NCI-H1930 (cell line): Measurements from ENCODE around the gene ATOH8.

Experiments
- DNase-seq, 2 experiments: peaks; one replicate each; lab custom pipeline; 2025; lab: John Stamatoyannopoulos, UW

Gene ATOH8

DNA sequence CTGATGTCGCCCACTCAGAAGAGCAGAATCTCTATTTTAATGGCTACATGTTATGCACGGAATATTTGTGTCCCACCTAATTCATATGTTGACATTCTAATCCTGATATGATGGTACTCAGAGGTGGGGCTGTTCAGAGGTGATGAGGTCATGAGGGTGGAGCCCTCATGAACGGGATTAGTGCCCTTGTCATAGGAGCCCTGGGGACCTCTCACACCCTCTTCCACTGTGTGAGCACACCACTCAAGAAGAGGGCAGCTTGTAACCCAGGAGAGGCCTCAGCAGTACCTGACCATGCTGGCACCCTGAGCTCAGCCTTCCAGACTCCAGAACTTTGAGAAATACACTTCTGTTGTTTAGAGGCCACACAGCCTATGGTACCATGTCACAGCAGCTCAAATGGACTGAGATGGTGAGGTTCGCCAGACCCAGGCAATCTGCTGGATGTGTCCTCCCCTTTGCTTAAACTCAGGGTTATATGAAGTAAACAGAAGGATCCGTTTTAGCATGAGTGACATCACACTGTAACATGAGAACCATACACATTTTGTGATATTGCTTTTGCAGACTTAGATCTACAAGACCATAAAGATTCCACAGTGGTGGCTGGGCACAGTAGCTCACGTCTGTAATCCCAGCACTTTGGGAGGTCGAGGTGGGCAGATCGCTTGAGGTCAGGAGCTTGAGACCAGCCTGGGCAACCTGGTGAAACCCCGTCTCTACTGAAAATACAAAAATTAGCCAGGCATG, 48.7 kb downstream of the ATOH8 start:
- DNase-seq, result no peak

GRCh38 chr2:85803704-85804425, 50.1 kb downstream of the ATOH8 start:
- no peak for DNase-seq

DNA sequence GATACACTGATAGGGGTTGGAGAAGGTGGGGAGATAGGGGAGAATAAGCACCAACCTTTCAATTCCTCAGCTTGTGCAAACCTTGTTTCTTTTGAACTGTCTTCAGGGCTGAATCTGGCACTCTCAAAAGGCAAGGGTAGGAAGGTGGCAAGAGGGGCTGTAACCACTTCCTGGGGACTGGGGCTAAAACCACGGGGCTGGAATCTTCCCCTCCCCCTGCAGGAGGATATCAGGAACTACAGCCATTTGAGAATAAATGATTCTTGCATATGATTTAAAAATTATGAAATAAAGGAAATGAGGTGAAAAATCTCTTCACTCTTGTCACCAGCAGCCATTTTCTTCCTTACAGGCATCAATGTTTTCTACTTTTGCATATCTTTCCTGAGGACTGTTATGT, 50.8 kb downstream of the ATOH8 start:
- no peak for DNase-seq

DNA sequence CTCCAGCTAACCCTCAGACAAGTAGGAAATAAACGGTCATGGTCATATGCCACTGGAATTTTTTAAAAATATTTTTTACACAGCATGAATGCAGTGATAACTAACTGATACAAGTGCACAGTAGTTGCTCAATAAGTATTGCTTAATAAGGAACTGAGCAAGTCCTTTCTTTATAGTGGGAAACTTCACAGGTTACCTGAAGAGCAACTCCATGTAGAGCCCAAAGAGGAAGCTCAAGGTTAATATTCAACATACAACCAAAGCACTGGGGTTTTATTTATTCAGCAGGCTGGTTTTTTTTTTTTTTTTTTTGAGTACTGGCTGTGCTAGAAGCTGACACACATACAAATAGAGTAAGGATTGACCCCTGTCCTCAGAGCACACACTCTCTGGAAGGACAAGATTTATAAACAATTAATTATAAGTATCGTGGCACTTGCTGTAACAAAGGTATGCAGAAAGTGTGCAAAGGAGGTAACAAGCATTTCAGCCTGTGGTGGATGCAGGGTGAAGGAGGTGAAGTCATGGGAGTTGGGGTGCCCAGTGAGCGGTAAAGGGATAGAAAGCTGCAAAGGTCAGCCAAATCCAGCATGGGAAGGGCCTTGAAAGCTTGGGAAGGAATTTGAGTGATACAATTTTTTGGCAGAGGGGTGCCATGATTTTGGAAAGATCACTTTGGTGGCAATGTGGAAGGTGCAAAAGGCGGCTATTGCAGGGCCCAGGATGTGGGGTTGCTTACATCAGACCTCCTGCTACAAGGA, 52.7 kb downstream of the ATOH8 start:
- no peak for DNase-seq

DNA sequence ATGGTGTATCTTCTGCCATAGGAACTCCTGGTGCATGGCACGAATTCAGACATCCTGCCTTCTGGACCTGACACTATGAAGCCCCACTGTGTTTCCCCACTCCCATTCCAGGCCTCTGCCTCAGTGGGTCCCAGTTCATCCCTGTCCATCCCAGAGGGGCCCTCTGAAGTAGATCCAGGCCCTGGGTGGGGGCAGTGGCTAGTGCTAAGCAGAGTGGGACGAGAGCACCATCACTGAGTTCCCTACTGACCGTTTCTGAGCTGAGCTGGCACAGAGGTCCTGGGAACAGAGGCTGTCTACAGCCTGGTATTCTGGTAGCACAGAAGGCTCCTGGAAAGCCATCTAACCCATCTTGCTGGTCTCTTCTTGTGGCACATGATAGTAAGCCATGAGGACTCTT, 54.0 kb downstream of the ATOH8 start:
- no peak for DNase-seq

DNA sequence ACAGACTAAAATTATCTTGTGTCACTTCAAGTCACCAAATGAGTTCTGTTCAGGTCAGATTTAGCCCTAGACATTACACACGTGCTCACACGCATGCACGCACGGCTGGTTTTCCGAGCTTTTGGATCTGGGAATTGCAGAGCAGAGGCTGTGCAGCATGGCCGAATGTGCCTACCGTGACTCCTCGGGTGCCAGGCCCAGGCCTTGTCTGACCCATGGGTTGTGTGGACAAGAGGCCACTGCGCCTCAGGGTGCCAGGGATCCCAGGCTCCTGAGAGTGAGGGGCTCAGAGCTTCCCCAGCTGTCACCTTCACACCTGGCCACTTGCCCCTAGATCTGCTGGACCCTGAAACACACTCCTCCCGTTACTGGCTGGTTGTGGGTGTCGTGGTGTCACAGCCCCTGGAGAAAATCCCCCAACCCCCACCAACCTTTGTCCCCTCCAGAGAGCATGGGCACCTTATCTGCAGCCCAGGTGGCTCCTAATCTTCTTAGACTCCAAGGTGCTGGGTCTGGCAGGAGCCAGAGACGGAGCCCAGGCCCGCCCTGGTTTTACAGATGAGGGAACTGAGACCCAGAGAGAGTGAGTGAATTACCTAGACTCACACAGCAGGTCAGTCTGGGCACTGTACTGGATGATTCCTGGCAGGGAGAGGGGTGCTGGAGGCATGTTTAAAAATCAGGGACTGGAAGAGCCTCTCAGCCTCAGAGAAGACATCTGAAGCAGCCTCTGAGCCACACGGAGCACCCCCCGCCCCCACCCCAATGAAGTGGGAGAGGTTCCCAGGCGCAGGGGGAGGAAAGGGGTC, 56.8 kb downstream of the ATOH8 start:
- no peak for DNase-seq

DNA sequence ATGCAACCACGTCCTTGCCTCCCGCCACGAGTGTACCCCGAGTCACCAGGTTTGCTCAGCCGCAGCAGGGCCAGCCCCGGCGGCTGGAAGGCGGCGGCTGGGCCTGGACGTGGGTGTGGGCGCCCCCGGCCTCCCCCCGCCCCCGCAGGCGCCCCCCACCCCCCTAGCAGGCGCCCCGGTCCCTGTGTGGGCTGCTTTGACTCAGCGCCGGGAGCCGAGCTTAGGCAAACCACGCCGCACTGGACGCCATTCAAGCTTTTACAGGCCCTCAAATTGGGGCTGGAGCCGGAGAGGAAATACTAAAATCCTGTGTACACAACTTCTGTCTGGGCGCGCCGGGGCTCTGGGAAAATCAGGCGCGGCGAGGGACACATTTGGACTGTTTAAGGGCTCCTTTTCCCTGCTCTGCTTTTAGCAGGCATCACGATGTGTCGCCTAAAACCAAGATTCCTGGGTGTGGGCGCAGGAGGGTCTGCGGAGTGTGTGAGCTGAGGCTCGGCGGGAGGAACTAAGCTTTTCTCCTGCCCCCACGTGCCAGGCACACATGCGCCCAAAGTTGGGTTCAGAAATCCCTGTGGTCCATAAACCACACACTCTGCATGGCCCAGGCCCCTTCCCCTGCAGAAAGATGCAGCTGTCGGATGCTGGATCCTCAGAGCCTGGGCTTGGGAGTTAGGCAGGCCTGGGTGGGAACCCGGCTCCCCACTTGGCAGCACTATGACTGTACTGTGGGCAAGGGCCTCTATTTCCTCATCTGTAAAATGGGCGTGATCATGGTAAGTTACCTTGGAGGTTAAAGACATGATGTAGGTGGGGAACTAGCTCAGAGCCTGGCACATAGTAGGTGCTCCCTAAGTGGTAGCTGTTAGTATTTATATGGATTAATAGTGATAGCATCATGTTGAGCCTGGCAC, 57.6 kb downstream of the ATOH8 start:
- no peak for DNase-seq

DNA sequence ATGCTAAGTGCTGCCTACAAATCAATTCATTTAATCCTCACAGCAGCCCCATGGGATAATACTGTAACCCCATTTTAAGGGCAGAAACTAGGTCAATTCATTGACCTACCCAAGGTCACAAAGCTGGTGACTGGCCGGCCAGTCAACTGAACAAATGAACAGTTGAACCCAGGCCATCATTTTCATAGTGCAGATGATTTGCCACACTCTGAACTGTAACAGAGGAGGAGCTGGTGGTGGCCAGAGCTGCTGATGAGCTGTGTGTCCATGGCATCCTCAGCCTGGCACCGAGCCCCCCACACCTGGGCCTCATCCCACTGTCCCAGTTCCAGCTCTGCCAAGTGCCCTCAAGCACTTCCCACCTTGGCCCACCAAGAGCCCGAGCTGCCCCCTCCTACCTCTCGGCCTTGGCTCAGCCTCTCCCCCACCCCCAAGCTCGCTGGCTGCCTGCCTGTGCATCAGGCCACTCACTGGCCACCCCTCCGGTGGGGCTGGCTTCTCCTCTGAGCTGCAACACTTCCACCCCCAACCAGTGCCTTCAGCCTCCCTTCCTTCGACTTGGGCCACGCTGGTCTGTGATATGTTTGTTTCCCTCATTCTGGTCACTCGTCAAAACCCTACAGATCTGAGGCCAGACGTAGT, 58.4 kb downstream of the ATOH8 start:
- DNase-seq, result no peak

DNA sequence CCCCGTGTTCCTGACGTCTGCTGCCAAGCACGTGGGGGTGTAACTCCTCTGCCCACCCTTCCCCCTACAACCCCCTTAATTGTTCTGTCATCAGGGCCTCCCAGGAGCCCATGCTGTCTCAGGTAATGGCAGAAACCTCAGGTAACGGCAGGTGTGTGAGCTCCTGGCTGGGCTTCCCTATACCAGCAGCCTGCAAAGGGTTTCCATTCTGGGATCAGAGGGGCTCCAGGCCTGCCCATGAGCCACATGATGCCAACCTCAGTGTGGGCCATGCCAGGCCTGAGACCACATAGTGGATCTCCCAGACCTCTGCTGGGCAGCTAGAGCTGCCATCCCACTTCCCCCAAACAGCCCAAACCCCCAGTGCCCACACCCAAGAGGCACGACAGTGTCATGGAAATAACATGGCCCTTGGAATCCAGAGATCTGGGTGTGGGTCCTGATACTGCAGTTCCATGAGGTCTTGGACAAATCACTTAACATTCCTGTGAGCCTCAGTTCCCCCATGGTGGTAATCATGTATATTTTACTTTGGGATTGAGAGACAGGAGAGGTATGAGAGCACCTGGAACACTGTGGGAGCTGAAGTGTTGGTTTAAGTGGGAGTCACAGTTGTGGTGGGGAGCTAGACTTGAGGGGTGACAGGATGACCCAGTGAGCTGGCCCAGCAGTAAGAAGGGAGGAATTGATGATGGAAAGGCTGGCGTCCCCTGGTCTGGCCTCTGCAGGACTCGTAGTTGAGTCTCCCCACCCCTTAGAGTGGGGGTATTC, 59.6 kb downstream of the ATOH8 start:
- DNase-seq, result no peak

DNA sequence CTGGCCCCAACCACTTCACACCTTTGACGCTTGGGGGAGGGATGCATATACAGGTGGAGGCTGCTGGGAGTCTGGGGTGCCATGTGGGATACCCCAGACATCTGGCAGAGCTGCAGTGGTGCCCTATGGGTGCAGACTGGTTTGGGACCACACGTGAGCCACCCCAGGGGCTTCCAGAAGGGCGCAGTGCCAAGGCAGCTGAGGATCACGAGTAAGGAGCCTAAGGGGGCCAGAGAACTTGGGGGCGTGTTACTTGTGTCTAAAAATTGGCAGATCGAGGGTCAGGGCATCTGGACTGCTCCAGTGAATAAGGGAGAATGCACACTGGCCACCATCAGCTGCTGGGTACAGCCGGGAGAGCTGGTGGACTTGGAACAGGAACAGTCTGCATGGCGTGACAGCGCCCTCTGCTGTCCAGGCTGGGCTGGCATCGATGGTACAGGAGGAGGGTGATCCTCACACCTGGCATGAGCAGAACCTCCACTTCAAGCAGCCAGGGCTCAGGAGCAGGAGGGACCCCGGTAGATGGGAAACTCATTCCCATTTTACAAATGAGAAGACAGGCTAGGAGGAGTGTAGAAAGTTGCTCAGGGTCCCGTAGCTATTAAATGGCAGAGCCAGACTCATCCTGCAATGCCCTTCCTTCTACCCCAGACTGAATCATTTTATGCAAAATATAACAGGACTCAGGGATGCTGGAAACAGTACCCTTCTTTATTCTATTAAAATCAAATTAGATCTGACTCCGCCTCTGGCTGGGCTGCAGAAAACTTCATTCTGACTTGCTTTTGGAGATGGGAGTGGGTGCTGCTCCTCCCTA, 60.4 kb downstream of the ATOH8 start:
- peak; percentile 54 to 69 for DNase-seq

GRCh38 chr2:85814802-85815550, 61.2 kb downstream of the ATOH8 start:
- DNase-seq, result no peak

DNA sequence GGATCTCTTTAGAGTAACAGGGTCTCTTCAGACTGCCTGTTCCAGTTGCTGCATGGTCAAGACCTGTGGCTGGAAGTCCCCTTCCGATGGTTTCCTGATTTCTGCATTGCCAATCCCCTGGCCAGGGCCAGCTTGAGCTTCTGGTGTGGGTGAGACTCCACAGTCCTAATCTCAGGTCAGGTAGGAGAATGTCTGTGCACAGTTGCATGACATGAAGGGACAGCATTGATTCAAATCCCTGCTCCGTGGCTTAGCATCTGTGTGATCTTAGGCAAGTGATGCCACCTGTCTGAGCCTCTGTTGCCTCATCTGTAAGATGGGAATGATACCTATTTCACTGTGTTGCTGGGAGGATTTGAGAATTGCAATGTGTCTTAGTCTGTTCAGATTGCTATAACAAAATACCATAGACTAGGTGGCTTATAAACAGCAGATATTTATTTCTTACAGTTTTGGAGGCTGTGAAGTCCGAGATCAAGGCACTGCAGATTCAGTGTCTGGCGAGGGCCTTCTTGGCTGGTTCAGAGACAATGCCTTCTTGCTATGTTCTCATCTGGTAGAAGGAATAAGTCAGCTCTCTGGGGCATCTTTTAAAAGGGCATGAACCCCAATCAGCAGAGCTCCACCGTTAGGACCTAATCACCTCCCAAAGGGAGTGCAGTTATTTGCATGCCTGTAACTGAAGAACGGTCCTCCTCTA, 66.2 kb downstream of the ATOH8 start:
- no peak for DNase-seq

- no peak for DNase-seq
Measured at GRCh38 chr2:85822766-85823165, 69.0 kb downstream of the ATOH8 start.

DNA sequence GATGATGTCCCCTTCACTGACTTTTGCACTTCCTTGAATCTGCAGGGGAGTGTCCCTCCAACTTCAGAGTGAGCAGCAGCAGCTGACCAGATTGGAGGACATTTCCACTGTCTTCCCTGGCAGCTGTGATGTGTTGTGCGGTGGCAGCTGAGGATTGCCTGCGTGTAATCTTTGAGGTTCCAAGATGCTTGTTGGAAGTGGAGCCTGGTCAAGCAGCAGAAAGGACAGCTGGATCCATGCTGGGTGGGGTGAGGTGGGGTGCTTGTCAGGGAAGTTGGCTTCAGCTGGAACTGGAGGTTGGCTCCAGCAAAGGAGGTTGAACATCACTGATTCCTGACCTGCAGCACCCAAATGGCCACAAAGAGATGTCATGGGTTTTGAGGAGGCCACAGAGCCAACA, 70.2 kb downstream of the ATOH8 start:
- no peak for DNase-seq

DNA sequence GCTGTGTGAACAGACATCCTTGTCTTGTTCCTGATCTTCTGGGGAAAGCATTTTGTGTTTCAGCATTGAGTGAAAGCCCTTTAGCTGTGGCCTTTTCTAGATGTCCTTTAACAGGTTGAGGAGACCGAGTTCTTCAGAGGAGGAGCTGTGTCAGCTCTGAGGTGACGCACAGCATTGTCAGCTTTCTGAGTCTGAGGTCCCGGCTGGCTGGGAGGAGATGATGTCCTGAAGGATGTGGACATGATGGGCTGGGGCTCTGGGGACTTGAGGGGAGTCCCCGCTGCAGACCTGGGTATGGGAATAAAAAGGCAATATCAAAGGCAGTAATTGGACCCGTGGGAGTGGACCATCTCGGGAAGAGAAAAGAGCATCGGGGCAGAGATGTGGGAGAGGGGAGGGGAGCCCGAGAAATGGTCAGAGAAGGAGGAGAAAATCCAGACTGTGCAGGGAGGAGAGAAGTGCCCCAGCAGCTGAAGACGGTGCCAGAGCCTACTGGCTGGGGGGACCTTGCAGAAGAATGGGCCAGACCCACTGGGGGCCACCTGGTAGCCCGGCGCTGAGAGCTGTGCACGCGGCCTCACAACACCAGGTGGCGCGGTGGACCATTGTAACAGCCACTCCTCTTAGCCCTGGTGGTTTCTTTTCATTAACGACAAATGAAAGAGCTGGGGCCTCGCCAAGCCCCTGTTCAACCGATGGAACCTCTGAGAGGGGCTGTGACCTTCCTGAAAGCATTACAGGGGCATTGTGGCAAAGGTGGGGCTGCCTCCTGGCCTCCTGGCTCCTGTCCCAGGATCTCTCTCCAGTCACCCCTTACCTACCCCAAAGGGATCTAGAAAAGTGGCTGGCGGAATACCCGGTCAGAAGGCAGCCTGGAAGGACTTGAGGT, 73.4 kb downstream of the ATOH8 start:
- peak; percentile 29 to 63 for DNase-seq

- no peak for DNase-seq
Measured at GRCh38 chr2:85827879-85828569, 74.2 kb downstream of the ATOH8 start.
